ENCODE data around the gene MAST4. TPM values are rescaled to one million over a fixed set of nuclear protein-coding genes. Genes with fewer than 3 reads are reported as not detected.

The MAST4 gene
- total RNA-seq, 4 donors from 2014 or later: 8.2 to 203 (median 35.5) TPM

DNA sequence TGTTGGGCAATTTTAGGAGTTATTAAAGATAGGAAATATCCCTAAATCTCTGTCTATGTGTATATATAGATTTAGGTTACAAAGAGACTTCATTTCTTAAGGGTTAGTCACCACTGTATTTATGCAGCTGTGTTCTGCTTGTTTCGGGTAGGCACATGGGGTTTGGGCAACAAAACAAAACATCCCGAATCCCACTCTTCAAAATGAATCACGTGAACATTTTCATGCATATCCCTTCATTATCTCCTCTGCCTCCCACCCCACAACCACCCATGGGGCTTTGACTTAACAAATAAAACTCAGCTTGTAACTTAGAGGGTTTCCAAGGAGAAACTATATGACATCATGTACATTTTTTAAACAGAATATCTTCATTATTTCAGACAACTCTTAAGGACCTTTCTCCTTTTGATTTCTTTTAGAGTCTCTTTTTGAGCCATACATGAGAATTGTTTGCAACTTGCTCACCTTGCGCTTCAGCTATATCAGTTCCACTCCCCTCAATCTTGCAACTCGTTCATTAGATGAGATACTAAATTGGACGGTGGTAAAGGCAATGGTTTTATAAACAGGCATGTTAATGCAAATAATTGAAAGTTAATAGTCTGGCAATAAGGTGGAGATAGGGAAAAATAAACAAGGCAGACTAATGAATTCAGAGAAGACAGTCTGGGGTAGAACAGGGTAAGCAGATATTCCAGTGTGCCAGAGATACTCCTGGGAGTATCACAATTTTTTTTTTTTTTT lies 463.7 kb downstream of the MAST4 start:
- DNase-seq: no peak
- TF ChIP-seq, protein P1, sequence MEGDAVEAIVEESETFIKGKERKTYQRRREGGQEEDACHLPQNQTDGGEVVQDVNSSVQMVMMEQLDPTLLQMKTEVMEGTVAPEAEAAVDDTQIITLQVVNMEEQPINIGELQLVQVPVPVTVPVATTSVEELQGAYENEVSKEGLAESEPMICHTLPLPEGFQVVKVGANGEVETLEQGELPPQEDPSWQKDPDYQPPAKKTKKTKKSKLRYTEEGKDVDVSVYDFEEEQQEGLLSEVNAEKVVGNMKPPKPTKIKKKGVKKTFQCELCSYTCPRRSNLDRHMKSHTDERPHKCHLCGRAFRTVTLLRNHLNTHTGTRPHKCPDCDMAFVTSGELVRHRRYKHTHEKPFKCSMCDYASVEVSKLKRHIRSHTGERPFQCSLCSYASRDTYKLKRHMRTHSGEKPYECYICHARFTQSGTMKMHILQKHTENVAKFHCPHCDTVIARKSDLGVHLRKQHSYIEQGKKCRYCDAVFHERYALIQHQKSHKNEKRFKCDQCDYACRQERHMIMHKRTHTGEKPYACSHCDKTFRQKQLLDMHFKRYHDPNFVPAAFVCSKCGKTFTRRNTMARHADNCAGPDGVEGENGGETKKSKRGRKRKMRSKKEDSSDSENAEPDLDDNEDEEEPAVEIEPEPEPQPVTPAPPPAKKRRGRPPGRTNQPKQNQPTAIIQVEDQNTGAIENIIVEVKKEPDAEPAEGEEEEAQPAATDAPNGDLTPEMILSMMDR (IDR thresholded peaks at IDR 0.05): no peak
- intact Hi-C loops (cut with DNase I; ENCODE audit: low total_unique reads): no loop called here
- no peaks in the 10 kb centered on the region for H3K4me1 ChIP-seq
- H3K27me3 ChIP-seq: no peaks in the 10 kb centered on the region
- H3K36me3 ChIP-seq: no peaks in the 10 kb centered on the region
- no peak overlapping the region for H3K4me3 ChIP-seq
- no peak overlapping the region for H3K27ac ChIP-seq
- H3K9me3 ChIP-seq: no peaks in the 10 kb centered on the region

DNA sequence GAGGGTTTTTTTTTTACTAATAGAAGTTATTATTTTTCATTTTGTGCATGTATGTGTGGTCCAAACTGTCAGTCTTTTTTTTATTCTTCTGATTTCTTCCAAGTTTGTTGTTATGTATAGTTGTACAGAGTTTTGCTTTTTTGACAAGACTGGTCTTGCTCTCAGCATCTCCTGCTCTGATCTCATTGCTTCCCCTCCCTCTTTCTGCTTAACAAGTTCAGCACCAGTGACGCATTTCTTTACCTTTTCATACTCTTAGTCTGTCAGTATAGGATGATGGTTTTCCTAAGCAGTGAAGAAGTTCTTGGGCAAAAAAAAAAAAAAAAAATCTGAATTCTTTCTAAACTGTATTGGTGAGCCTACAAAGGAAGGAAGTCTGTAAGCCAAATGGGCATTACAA lies 465.3 kb downstream of the MAST4 start:
- Histone ChIP-seq H3K27ac (no peak overlapping the region), H3K4me3 (no peak overlapping the region), H3K27me3 (no peaks in the 10 kb centered on the region), H3K36me3 (no peaks in the 10 kb centered on the region), H3K4me1 (no peaks in the 10 kb centered on the region), H3K9me3 (no peaks in the 10 kb centered on the region)
- TF ChIP-seq, protein P1 (IDR thresholded peaks at IDR 0.05): no peak
- no peak for TF ChIP-seq POLR2A (IDR thresholded peaks at IDR 0.05)
- DNase-seq: no peak
- intact Hi-C loops (cut with DNase I; ENCODE audit: low total_unique reads): no loop called here

- intact Hi-C loops (cut with DNase I; ENCODE audit: low total_unique reads): no loop called here
- Histone ChIP-seq H3K9me3 (no peaks in the 10 kb centered on the region), H3K4me3 (no peak overlapping the region), H3K27me3 (no peaks in the 10 kb centered on the region), H3K36me3 (no peaks in the 10 kb centered on the region), H3K27ac (no peak overlapping the region), H3K4me1 (no peaks in the 10 kb centered on the region)
- no peak for DNase-seq
- TF ChIP-seq, protein P1 (IDR thresholded peaks at IDR 0.05): no peak
- TF ChIP-seq POLR2A (IDR thresholded peaks at IDR 0.05): no peak
Observed at GRCh38 chr5:67063055-67063454, 466.9 kb downstream of the MAST4 start.

DNA sequence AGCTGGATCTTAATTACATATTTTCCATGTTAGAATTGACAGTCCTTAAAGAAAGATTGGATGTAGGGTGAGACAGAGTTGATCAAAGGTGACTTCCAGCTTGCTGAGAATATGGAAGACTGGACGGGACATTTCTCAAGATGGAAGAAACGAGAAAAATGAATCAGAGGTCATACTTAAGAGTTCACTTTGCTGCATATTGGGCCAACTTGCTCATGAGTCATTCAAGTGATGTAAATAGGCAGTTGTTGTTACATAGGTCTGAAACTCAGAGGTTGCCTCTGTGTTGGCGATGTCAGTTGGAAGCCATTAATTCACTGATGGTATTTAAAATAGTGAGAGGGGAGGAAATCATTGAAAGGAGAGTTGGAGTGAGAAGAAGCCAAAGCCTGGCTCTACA lies 467.6 kb downstream of the MAST4 start:
- H3K9me3 ChIP-seq: no peaks in the 10 kb centered on the region
- intact Hi-C loops (cut with DNase I; ENCODE audit: low total_unique reads): no loop called here
- H3K36me3 ChIP-seq: no peaks in the 10 kb centered on the region
- no peak overlapping the region for H3K4me3 ChIP-seq
- TF ChIP-seq, protein P1 (IDR thresholded peaks at IDR 0.05): no peak
- TF ChIP-seq POLR2A (IDR thresholded peaks at IDR 0.05): no peak
- H3K27me3 ChIP-seq: no peaks in the 10 kb centered on the region
- DNase-seq: no peak
- H3K27ac ChIP-seq: no peak overlapping the region
- H3K4me1 ChIP-seq: no peaks in the 10 kb centered on the region

DNA sequence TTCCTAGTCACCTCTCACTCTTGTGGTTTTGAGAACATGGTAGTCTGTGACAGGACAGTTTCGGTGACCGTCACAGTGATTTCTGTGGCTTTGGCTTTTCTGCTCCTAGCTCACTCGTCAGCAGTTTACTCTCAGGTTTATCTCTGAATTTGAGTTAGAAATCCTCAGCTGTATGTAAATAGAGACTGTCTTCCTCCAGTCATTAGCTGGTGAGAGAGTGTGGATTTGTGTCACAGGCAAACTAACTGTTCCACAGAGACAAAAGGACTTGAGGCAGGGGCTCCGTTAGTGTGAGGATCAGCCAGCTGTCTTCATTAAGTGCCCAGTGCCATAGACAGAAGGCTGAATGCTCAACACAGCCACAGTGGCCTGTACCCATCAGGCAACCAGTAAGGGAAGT lies 469.0 kb downstream of the MAST4 start:
- TF ChIP-seq, protein P1 (IDR thresholded peaks at IDR 0.05): no peak
- no peak for TF ChIP-seq POLR2A (IDR thresholded peaks at IDR 0.05)
- Histone ChIP-seq H3K27ac (no peak overlapping the region), H3K27me3 (no peaks in the 10 kb centered on the region), H3K36me3 (no peaks in the 10 kb centered on the region), H3K9me3 (no peaks in the 10 kb centered on the region), H3K4me1 (no peaks in the 10 kb centered on the region), H3K4me3 (no peak overlapping the region)
- intact Hi-C loops (cut with DNase I; ENCODE audit: low total_unique reads): no loop called here
- DNase-seq: no peak

Measured in uterus (tissue), 4 donors.